HG03442 (cell line): ENCODE data around the gene RALGPS1.

Experiments
- ATAC-seq: cut with Tn5 transposase; IDR thresholded peaks from one replicate; pipeline ENCODE4 v1.9.1; 2021; ENCODE audit warnings: mild to moderate bottlenecking, moderate library complexity; ENCODE audit not compliant: unreplicated experiment

Gene RALGPS1

DNA sequence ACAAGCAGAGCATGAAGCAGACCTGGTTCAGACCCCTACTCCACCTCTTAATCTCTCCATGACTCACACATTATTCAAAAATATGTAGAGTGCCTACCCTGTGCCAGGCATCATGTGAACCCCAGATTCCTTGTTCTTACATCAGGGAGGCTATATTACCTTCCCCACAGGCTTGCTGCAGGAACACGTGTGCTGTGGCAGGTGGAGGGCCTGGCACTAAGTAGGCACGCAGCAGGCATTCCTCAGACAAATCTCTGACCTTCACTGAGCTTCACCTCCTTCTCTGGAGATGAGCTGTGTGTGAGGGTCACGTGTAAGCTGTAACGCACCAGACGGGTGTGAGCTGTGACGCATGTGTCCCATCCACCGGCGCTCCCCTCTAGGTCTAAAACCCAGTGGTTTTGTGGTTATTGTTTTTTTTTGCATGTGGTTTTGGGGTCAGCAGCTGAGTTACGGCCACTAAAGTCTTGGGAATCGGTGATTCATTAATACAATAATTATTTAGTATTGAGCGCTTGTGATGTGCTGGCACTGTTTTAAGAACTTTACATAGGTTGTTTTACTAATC, 177.5 kb downstream of the RALGPS1 start:
- ATAC-seq = no peak

DNA sequence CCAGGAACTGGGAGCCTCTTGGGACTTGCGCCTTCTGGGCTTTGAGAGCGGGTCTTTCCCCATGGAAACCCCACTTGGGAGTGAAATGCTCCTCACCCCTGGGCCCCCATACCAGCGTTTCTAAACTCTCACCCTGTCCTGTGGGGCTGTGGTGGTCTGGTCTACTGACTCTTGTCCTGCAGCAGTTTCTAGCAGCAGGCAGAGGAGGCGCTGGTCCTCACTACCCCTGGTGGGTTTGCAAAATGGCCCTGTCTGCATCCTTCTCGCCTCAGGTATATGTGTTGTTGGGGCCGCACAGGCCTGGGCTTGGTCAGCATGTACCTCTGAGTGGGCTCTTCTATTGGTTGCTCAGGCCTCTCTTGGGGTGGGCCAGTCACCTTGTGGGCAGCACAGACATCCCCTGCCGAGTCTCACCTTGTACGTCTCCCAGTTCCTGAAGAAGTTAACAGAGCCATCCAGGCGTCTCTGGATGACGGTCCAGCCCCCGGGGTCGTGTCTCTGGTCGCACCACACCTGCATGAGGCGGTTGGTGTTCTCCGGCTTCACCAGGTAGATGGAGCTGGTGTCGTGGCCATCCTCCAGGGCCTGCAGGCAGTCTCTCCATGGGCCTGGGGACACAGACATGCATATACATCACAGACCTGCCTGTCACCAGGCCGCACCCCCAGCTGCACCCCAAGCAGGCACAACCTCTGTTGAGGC, 178.9 kb downstream of the RALGPS1 start:
- no peak for ATAC-seq

DNA sequence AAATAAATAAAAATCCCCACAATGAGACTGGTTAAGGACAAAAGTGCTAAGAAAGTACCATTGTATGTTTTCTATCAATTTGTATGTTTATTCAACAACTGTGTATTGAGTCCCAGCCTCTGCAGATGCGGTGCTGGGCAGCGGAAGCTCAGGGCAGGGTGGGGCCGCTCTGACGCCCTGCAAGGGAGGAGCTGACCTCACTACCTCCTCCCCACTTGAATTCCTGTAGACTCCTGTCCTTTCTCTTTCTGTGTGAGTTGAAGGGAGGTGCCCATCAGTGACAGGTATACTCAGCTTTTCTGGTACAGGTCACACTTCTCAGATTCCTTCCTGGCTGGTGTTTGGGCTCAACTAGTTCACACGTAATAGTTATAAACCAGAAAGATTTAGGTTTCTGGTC, 180.8 kb downstream of the RALGPS1 start:
- ATAC-seq = no peak

DNA sequence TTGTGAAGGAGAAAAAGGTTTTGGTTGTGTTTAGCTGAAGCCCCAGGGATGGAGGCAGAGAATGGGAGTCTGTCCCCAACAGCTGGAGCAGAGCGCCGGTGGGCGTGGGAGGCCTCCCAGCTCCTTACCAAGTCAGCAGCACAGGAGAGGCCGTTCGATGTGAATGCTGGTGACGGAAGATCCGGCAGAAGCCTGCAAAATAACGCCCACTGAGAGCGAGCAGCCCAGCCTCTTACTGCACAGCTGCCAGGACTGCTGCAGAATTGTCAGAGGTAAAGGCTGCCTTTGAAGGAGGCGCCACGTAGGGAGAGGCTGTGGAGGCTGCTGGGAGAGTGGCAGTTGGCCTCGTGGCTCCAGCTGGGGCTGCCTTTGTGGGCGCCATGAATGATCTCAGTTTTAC, 181.6 kb downstream of the RALGPS1 start:
- ATAC-seq = no peak

DNA sequence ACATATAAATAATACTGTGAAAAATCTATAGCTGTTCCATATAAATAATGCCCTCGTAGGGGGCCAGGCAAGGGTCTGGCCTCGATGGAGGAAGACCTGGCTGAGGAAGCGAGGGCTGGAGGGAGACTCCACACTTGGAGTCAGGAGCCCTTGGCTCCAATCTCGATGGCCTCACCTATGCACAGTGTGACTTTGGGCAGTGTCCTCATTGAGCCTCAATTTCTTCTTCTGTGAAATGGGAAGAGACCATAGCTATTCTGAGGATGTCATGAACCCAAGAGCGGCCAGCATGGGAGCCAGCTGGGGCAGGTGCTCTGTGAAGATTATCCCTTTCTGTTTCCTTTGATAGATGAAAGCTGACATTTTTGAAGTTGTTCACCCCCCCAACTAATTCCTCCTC, 183.1 kb downstream of the RALGPS1 start:
- ATAC-seq = no peak

DNA sequence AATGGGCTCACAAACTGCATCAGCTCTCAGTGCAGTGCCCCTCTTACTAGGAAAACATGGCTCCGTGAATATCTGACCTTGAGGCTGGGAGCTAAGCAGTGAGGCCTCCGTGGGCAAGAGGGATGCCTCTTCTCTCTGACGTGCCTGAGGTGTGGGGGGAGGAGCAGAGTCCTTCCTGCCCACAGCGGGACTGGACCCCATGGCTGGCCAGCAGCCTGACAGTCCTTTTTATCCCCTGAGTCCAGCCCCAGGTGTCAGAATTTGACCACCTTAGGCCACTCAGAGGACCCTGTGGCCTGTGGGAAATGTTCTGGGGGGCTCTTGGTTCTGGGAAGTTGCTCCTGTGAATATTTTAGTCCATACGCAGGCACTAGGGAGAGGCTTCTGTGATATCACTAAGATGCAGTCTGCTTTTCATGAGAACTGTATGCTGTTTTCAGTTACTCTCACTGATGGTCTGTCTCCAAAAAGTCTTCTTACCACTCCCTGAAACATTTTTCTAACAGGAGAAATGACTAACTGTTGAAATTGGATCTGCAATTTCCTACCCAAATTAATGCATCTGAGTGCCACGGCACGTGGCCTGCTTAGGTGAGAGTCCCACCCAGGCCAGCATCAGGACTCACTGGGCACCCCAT, 184.5 kb downstream of the RALGPS1 start:
- no peak for ATAC-seq

DNA sequence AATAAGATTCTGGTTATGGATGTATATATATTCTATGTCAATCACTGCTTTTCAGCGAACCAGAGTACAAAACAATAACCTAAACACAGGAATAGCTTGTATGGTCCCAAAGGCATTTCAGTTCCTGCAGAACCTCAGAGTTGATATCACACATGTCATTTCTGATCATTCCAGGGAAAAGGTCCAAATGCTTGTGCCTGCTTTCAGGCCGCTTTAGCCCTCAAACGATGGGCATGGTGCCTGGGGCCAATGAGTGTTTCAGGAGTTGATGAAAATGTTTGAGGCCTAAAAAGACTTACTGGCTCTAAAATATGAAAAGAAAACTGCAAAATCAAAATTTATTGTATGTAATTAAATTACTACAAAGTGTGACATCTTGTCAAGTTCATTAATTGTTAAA, 185.1 kb downstream of the RALGPS1 start:
- ATAC-seq = no peak

DNA sequence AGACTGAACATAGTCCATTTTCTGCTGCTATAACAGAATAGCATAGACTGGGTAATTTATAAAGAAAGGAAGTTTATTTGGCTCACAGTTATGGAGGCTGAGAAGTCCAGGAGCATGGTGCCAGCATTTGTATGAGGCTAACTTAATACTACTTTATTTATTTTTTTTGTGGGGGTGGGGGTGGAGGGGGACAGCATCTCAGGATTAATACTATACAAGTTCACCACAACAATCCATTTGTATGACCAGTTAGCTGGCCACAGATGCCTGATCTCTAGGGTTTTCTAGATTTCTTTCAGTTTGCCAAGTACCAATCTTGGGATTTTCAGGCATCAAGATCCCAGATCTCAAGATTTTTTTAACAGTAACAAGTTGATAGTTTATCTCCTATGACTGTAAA, 187.6 kb downstream of the RALGPS1 start:
- ATAC-seq = no peak

DNA sequence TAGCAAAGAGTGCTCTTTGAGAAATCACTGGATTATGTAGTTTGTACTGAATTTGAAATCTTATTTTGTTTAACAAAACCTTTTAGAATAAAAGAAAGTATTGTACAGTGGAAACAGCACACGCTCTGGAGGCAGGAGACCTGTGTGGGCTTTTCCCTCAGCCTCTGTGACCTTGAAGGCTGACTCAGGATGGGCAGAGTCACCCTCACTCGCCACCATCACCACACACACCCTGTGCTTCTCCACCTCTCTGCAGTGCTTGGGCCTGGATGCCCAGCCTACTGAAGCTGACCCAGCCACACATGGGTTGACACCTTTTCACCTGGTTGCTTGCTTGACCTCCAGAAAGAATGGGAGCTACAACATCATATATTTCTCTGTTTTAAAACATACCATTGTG, 188.2 kb downstream of the RALGPS1 start:
- no peak for ATAC-seq

DNA sequence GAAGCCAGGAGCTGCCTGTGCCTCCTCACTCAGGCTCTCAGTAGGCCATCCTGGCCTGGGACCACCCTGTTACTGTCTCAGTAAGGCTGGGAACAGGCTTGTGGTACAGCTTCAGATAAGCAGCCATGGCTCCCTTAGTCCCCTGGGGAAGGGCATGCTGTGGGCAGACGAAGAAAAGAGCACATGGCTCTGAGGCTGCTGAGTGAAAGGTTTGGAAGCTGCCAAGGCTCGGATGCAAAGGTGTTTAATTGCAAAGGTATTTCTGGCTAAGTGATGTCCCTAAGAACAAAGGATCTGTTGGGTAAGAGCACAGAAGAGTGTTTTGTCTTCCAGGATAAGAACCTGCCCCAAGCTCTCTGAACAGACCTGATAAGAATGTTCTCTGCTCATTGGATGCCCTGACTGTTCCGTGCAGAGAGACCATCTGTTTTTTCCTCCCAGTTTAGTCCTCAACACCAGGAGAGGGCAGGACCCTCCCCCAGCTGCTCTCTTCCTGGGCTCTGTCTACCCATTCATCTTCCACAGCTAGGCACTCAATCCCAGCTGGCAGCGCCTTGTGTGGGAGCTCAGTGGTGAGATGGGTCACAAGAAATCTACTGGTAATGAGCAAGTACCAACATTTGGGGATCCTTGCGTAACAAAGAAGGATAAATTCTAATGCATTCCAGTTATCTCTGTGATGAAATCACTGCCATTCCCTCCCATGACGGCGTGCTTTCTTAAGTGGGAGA, 190.2 kb downstream of the RALGPS1 start:
- no peak for ATAC-seq

DNA sequence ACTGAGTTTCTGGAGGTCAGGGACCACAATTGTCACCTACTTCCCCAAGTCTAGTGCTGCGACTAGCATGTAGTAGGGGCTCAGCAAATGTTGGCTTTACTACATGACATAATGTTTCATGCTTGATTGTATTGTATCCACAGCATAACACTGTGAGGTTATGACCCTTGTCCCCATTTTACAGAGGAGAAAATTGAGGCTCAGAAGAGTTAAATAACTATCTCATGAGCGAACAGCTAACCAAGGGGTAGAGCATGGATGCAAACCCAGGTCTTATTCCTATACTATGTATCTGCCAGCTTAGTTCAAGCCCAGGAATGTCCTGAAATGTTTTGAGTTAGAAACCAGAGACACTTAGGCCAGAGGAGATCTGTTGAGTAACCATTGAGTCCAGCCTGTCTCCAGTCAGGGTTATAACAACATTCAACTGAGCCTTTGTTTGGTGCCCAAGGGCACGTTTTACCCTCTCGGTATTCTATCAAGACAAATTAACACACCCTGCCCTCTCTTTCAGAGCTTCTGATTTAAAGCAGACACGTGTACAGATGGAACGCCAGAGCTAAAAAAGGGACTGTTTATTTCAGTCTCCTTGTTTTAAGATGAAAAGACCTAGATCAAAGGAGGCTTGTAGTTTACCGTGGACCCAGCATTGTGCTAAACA, 191.4 kb downstream of the RALGPS1 start:
- ATAC-seq = no peak

DNA sequence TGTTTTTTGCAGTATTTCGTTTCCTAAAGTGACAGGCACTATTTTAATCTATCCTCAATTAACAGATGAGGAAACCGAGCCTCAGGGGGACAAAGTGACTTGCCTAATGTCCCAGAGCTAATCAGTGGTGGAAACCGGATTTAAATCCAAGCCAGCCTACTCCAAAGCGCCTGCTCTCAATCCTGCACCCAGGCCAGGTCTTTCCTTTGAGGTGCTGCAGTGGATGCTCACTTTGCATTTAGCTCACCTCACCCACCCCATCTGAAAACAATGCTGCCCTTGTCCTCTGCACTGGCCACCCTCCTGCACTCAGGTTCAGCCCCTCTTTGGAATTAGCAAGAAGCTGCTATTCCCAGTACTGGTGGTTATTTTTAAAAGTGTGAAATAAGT, 191.9 kb downstream of the RALGPS1 start:
- no peak for ATAC-seq

DNA sequence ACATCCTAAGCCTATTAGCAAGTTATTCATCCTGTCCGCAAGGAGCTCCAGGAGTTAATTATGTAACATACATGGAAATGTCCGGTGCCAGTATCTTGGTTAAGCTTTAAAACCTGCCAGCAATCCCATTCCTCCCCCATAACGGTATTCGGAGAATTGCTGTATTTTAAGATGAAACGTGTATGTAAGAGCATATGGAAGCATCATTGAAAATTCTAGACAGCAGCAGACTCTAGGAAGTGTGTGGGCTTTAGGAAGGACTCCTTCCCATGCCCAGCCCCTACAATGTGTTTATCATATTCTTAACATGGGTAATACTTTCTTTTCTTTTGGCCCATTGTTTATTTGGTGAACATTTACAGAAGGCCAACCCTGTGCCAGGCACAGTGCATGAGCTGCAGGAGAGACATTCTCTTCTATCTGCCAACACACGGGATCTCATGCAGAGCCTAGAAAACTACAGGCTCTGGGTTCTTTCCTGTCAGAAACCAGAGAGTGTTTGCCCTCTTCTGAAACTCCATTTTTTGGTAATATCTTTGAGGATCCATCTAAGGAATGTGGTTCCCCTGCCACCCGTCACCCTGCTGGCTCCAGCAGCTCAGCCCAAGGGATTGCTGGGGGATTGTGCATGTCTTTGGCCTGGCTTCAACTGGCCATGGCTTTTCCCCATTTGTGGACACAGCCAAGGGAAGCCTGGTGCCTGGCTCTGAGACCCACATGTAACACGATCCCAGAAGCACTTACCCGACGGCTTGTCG, 192.8 kb downstream of the RALGPS1 start:
- ATAC-seq = no peak

DNA sequence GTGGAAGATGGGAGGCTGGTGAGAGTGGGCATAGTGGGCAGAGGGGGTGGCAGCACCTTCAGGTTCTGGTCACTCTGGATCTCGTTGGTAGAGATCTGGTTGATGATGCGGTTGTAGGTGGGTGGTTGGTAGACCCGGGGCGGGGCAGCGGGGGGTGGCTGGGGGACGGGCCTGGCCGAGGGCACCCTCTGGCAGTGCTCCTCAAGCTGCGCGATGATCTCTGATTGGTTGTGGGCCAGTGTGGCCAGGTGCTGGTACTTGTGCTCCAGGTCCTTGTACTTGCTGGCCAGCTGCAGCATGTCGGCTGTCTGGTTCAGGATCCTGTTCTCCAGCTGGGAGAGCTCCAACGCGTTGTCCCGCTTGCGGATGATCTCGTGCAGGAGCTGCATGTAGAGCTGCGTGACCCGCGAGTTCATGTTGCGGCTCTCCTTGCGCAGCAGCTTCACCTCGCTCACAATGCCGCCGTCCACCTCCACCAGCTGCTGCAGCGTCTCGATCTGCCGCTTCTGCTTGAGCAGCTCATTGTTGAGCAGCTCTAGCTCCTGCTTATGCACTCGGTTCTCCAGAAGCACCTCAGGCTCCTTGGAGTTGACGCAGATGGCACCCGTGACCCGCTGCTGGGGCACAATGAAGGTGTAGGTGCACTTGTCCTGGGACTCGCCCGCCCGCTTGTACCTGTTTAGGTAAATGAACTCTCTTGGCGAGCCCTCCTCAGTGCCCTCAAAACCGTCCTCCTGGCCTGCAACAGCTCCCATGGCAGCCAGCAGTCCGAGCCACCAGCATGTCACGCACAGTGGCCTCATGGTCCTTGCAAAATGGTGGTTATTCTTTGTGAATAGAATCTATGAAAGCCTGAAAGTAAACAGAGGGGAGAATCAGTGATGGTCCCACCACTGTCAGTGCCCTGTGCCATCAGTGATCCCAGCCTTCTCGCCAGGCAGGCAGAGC, 193.6 kb downstream of the RALGPS1 start:
- no peak for ATAC-seq

DNA sequence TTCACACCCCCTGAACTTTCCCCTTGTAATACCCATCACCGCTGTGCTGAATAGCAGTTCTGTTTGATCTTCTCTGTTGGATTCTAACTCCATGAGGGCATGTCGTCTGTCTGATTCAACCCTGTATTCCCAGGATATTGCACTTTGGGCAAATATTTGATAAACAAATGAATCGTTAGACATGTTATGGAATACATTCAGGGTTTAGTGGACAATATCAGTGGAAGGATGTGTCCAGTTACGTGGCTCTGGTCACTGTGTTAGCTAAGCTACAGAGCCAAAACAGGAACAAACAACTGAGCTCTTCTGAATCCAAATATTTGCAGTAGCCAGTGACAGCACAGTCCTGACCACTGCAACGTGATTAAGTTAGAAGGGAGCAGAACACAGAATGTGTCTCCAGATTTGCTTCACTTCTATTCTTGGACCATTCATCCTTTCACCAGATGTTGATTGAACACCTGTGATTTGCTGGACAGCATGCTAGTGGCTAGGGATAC, 194.7 kb downstream of the RALGPS1 start:
- ATAC-seq = no peak

DNA sequence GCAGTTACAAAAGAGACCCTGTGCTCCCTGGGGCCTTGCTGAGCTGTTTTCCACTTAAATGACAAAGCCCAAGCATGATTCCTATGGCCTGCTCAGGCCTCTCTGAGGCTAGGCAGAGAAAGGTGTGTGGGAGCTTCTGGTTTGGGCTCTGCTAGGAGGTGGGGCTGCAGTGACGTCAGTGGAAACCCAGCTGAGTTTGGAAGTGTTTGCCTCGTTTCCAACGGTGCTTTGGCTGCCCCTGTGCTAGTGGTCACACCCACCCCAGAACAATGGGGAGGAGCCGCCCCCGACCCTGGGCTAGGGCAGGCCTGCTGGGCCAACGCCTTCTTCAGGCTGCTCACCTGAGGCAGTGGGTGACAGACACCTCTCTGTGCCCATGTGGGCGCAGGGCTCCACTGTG, 197.5 kb downstream of the RALGPS1 start:
- ATAC-seq = no peak

DNA sequence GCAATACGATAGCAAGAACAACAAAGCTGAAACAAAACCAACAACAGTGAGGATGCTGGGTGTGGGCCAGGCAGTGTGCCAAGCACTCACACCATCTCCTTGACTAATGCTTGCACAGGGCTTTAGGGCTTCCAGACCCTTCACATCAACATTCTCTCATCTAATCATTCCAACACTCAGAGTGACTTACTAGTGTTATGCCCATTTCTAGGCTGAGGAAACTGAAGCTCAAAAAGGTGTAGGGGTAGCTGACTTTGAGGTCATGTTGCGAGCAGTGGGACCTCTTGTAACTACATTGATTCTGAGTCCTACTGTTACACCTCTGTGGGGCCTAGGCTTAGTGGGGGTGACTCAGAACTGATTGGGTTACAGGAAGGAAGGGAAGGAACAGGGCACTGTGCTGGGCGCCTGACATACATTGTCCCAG, 198.2 kb downstream of the RALGPS1 start:
- no peak for ATAC-seq

DNA sequence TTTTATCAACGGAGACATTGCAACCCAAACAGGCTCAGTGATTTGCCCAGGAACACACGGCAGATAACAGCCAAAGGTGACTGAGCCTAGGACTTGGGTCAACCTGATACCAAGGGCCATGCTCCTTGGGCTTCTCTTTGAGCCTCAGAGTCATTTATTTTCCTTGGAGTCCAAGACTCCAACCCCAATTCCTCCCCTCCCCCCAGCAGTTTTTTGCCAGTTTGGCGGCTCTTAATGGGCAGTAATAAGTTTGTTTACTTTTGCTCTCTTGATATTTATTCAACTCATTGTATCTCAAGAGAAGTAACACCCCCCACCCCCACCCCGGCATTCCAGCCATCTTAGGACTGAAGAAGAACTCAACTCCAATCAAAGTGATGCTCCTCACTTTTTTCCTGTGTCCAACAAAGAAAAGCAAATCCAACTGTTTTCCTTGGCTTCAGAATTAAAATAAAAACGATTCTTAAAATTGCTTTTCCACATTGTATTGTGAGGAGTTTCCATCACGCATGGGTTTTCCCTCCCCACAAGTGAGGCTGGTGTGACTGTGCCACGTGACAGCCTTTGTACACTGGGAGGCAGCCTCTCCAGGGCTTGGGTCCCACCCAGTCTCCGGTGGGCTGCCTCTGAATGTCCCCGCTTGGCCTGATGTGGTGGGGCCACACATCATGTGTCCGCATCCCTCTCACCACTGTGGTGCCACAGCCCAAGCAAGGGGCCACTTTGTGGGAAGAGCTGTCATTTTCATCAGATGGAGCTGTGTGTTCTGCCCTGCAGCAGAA, 198.8 kb downstream of the RALGPS1 start:
- no peak for ATAC-seq

DNA sequence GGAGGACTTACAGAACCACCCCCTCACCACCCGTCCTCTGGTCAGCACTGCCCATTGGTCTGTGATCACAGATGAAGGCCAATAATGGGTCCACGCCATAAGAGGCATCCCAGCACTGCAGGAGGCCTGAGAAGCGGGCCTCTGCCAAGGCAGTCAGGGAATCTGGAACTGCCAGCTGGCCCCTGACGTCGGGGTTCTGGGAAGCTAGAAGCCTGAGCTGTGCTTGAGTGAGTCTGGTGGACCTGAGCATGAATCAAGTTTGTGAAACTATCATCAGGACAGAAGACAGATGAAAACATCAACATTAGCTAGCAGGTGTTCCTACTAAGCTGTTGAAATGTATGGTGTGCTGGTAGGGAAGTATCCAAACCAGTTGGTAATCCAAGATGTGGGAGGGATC, 200.0 kb downstream of the RALGPS1 start:
- ATAC-seq = no peak
